OCI-LY7 (cell line): ENCODE data around the gene TP73.

Experiments
- EZH2phosphoT487 ChIP-seq: fragments of 200-600 bp; sonication (generic); IDR thresholded peaks from 2 replicates; pipeline ENCODE4 v1.6.1; 2018; ENCODE audit warnings: low read depth, borderline replicate concordance, mild to moderate bottlenecking, mixed run types, antibody characterized with exemption, low read length, moderate library complexity, mixed read lengths
- TF ChIP-seq, protein P1 (sequence below): fragments of 200-600 bp; sonication (generic); conservative IDR thresholded peaks from 2 replicates; pipeline ENCODE4 v1.5.1; 2014; ENCODE audit warnings: mild to moderate bottlenecking, antibody characterized with exemption, low read length, moderate library complexity, mixed read lengths

DNA sequence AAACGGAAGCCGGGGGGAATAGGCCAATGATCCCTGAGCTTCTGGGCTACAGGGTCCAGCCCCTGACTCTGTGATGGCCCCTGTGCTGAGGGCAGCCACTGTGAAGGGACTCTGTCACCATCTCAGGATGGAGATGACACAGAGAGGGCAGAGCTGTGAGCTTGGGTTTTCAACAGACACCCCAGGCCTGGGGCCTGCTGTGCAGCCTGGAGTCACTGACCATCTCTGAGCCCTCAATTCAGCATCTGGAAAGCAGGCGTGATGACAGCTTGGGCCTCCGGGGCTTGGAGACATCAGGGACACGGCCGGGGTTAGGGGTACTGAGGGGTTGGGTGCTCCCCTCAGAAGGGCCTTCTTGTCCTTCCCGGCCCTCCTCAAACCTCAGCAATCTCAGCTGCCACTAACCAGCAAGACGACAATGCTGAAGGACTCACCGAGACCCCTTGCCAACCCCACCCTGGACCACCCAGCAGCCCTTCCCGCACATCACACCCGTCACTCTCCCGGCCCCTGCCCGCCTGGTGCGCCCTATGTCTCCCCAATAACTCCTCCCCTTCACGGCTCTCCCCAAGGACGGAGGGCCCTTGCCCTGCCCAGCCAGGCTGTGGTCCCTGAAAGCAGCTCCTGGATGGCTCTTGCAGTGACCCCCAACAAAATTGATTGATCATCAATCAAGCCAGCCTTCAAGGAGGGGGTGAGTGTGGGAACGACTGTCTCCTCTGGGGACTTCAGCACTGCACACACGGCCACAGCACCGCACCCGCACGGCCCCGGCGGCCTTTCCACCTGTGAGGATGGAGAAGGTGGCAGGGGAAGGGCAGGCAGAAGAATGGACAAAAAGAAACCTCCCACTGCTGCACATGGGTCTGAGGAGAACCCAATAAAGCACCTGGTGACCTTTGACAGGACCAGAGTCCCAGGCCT is 45.3 kb upstream of the TP73 start:
- TF ChIP-seq, protein P1, sequence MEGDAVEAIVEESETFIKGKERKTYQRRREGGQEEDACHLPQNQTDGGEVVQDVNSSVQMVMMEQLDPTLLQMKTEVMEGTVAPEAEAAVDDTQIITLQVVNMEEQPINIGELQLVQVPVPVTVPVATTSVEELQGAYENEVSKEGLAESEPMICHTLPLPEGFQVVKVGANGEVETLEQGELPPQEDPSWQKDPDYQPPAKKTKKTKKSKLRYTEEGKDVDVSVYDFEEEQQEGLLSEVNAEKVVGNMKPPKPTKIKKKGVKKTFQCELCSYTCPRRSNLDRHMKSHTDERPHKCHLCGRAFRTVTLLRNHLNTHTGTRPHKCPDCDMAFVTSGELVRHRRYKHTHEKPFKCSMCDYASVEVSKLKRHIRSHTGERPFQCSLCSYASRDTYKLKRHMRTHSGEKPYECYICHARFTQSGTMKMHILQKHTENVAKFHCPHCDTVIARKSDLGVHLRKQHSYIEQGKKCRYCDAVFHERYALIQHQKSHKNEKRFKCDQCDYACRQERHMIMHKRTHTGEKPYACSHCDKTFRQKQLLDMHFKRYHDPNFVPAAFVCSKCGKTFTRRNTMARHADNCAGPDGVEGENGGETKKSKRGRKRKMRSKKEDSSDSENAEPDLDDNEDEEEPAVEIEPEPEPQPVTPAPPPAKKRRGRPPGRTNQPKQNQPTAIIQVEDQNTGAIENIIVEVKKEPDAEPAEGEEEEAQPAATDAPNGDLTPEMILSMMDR: no peak
- TF ChIP-seq EZH2phosphoT487: no peak
